GM20000 (cell line): ENCODE results near the gene MGST2.

Experiments used
- DNase-seq: peaks from one replicate; pipeline ENCODE4 v3.0.0; 2012; ENCODE audit warnings: low spot score
- TF ChIP-seq, protein P1 (sequence below): IDR thresholded peaks from 2 replicates; pipeline ENCODE4 v1.5.1; 2012; ENCODE audit warnings: mild to moderate bottlenecking, control low read depth; ENCODE audit errors: extremely low read depth, missing control alignments

MGST2 gene

DNA sequence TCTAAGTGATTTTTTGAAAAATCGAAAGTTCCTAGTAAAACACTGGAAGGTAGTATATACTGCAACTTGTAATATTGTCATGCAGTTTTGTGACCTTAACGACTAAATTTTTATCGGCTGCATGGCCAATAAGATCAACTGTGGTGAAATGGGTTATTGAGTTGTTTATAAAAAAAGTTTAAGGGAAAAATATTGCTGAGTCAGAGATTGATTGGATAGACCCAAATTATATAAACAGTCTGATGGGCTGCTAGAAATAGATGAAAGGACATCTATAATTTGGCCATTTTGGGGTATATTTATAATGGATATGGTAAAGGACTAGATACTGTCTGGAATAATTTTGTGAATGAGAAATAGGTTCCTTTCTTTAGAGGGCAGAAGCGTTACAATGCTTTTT, 56.2 kb downstream of the MGST2 start:
- DNase-seq = no peak
- TF ChIP-seq, protein P1, sequence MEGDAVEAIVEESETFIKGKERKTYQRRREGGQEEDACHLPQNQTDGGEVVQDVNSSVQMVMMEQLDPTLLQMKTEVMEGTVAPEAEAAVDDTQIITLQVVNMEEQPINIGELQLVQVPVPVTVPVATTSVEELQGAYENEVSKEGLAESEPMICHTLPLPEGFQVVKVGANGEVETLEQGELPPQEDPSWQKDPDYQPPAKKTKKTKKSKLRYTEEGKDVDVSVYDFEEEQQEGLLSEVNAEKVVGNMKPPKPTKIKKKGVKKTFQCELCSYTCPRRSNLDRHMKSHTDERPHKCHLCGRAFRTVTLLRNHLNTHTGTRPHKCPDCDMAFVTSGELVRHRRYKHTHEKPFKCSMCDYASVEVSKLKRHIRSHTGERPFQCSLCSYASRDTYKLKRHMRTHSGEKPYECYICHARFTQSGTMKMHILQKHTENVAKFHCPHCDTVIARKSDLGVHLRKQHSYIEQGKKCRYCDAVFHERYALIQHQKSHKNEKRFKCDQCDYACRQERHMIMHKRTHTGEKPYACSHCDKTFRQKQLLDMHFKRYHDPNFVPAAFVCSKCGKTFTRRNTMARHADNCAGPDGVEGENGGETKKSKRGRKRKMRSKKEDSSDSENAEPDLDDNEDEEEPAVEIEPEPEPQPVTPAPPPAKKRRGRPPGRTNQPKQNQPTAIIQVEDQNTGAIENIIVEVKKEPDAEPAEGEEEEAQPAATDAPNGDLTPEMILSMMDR = no peak

GRCh38 chr4:139725236-139725635, 59.6 kb downstream of the MGST2 start:
- TF ChIP-seq, protein P1 = no peak

DNA sequence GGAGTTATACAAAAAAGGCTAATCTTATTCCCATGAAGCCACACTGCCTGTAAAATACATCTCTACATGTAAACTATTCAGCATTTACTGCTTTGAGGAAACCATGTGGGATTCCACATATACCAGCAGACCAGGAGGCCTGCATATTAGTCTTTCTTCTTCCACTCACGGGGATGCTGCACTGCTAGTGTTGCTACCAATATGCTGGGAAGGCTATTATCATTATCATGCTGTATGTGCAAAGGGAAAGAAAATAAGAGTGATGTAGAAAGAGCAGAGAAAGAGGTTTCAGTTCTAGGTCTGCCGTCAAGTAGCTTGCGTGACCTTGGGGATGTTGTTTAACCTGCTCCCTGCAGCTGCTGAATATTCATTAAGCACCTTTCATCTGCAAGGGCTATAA, 61.0 kb downstream of the MGST2 start:
- TF ChIP-seq, protein P1 = no peak
- DNase-seq = no peak

More at GRCh38 chr4:139725236-139725635, 59.6 kb downstream of the MGST2 start:
- DNase-seq = no peak

GRCh38 chr4:139728146-139728545, 62.5 kb downstream of the MGST2 start:
- TF ChIP-seq, protein P1 = no peak
- DNase-seq = no peak

- DNase-seq = no peak
These were observed 63.2 kb downstream of the MGST2 start for GRCh38 chr4:139728840-139729239.

DNA sequence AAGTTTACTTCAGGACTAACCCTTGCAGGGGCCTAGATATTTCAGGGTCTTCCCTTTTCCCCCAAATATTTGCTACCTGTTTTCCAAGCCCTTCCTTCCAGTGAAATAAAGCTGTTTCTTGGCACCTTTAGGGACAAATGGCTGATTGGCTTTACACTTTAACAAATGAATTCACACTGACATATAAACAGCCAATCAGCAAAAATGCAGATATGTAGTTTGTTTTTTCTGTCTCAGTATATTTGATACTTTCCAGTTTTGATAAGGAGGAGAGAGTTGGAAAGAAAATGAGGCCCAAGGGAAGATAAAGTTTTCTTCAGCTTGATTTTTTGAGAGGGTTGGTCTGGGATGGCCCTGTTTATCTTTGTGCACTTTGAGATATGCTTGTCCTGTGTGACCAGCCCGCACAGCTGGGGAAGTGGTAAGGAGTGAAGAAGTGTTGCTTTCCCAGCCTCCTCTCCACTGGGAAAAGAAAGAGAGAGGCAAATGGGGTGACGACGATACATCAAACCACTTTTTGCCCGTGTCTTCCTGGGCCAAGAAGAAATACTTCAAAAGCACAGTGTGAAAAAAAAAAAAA, 67.5 kb downstream of the MGST2 start:
- TF ChIP-seq, protein P1 = no peak
- no peak for DNase-seq

More at GRCh38 chr4:139728840-139729239, 63.2 kb downstream of the MGST2 start:
- TF ChIP-seq, protein P1 = no peak

GRCh38 chr4:139734201-139734874, 68.7 kb downstream of the MGST2 start:
- TF ChIP-seq, protein P1 = no peak
- DNase-seq = no peak
